ENCODE results near the gene HIVEP3. TPM values are rescaled to one million over a fixed set of nuclear protein-coding genes. Genes with fewer than 3 reads are reported as not detected.

HIVEP3 gene
- total RNA-seq, 2 experiments from 2014 or later: 18.6 to 20.4 TPM

DNA sequence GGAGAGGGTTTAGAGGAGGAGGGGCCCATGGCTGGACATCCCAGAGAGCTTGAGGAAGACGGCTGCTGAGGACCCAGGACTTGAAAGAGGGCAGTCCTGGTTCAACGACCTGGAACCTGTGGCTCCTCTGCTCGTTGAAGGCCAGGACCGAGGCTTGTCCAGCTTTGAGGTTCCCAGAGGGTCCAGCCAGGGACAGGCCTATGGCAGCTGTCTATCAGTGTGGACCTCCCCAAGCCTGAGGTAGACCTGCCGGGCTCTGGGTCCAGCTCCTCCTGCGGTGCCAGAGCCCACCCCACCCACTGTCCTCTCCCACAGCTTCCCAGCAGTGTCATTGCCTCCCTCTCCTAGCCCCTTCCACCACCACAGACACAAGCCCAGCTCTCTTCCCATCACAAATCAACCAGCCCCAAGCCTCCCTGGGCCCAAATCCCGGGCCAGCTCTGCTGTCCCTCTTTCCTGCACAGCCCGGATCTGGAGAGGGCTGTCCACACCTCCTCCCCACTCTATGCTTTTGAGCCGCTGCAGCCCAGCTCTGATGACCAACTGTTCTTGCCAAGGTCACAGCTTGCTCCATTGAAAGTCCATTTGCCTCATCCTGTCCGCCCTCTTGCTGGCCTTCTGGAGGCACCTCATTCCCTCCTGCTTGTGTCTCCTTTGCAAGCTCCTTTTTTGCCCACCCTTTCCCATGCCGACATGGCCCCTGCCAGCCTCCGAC lies 385.5 kb downstream of the HIVEP3 start:
- Mint-ChIP-seq H3K27me3 (no peaks in the 10 kb centered on the region), H3K4me3 (no peak overlapping the region), H3K36me3 (ENCODE audit: low read depth) (peaks cover 44% of the 10 kb centered on the region), H3K9me3 (peaks cover 2% of the 10 kb centered on the region), H3K27ac (no peak overlapping the region), H3K4me1 (ENCODE audit: low read depth) (peaks cover 5% of the 10 kb centered on the region)
- intact Hi-C loops (cut with micrococcal nuclease): no loop called here
- ChIA-PET CTCF (interaction anchor here (1.2 kb wide), 1 partner anchor 17 kb away, joined by 3 read pairs; no protein-coding TSS in a partner anchor), POLR2A (no interaction called here)
- DNase-seq: no peak
- no peak for TF ChIP-seq CTCF (IDR thresholded peaks at IDR 0.05)
- no peak for ATAC-seq

DNA sequence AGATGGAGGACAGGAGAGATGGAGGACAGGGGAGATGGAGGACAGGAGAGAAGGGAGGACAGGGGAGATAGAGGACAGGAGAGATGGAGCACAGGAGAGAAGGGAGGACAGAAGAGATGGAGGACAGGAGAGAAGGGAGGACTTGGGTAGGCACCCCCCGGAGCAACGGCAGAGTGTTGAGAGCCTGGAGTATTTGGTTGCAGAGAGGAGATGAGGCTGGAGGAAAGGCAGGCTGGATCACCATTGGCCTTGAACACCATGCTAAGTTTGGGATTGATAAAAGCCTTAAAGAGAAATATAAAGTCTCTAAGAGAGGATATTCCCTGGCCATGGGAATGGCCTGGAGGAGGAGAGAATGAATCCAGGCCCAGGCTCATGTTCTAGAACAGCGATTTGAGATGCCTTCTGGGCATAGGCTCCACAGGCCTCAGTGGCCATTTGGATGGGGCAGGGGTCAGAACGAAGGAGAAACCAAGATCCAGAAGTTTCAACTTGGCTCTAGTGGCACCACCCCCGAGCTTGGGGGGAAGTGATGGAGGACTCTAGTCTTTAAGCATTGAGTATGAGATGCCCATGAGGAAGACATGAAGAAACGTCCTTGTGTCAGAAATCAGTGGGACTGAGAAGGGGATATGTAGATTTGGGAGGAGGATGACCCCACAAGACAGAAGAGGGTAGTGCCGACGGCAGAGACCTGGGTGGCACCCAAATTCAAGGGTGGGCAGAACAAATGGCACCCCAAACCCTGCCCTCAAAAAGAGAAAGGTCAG lies 386.3 kb downstream of the HIVEP3 start:
- Mint-ChIP-seq H3K4me1 (ENCODE audit: low read depth) (peaks cover 5% of the 10 kb centered on the region), H3K36me3 (ENCODE audit: low read depth) (peaks cover 43% of the 10 kb centered on the region), H3K9me3 (peaks cover 2% of the 10 kb centered on the region), H3K27ac (no peak overlapping the region), H3K4me3 (no peak overlapping the region), H3K27me3 (no peaks in the 10 kb centered on the region)
- ChIA-PET POLR2A (no interaction called here), CTCF (no interaction called here)
- ATAC-seq: no peak
- intact Hi-C loops (cut with micrococcal nuclease): no loop called here
- no peak for TF ChIP-seq CTCF (IDR thresholded peaks at IDR 0.05)
- no peak for DNase-seq

GRCh38 chr1:41530411-41530810 lies 388.3 kb downstream of the HIVEP3 start:
- intact Hi-C loops (cut with micrococcal nuclease): no loop called here
- DNase-seq (no peak), ATAC-seq (no peak)
- peaks cover 5% of the 10 kb centered on the region for H3K4me1 Mint-ChIP-seq (ENCODE audit: low read depth)
- H3K4me3 Mint-ChIP-seq: no peak overlapping the region
- CTCF ChIA-PET: no interaction called here
- no peak for TF ChIP-seq CTCF (IDR thresholded peaks at IDR 0.05)
- peaks cover 34% of the 10 kb centered on the region for H3K36me3 Mint-ChIP-seq (ENCODE audit: low read depth)
- H3K27ac Mint-ChIP-seq: no peak overlapping the region
- no peaks in the 10 kb centered on the region for H3K27me3 Mint-ChIP-seq
- POLR2A ChIA-PET: no interaction called here
- peaks cover 2% of the 10 kb centered on the region for H3K9me3 Mint-ChIP-seq

DNA sequence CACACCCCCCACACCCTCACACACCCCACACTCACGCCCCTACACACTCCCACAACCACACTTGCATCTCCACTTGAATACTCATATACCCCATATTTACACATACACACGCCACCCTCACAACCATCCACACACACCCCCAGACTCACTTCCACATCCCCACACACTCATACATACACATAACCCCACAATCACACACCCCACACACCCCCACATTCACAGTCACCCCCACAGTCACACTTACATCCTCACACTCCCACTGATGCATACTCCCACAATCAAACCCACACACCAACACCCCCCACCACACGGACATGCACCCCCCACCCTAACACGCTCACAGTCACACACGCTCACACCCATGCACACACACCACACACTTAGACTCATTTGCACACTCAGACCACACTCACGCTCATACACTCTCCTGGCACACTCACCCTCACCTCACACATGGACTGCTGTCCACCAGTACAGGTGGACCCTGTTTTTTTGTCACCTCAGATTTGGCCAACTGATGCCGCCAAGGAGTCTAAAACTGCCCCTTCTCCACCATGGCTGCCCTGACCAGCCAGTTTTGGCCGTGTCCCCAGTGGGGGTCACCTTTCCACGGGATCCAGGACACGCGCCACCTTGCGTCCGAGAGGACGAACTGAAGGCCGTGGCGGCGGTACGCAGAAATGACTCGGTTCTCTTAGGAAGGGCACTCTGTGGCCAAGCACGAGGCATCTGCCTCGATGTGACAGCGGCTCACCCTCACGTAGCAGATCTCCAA lies 388.9 kb downstream of the HIVEP3 start:
- ATAC-seq: no peak
- no peak for DNase-seq
- peaks cover 37% of the 10 kb centered on the region for H3K36me3 Mint-ChIP-seq (ENCODE audit: low read depth)
- H3K27ac Mint-ChIP-seq: peak overlapping the region; percentile 23
- peaks cover 5% of the 10 kb centered on the region for H3K4me1 Mint-ChIP-seq (ENCODE audit: low read depth)
- no peak for TF ChIP-seq CTCF (IDR thresholded peaks at IDR 0.05)
- H3K9me3 Mint-ChIP-seq: peaks cover 2% of the 10 kb centered on the region
- CTCF ChIA-PET: no interaction called here
- POLR2A ChIA-PET: no interaction called here
- intact Hi-C loops (cut with micrococcal nuclease): no loop called here
- H3K27me3 Mint-ChIP-seq: no peaks in the 10 kb centered on the region
- H3K4me3 Mint-ChIP-seq: no peak overlapping the region
